MCF 10A (cell line): ENCODE results near the gene LITAF. TPM values are rescaled to one million over a fixed set of nuclear protein-coding genes. Genes with fewer than 3 reads are reported as not detected.
A peak's percentile ranks its signal among the peaks of the same experiment; 100 is the strongest.

Experiments
- BruUV-seq: library from RNA; stranded (reverse); fragments of 400-500 nt; replicated peaks from 2 replicates; lab custom pipeline; 2021; lab: Mats Ljungman, UMichigan
- CTCF ChIA-PET: fragments of 300-600 bp; sonication (Branson Sonifier 250); formaldehyde crosslinking; extraction: SDS; loops from one replicate; lab custom pipeline; 2021; ENCODE audit warnings: antibody characterized with exemption, inconsistent platforms; lab: Yijun Ruan, JAX
- POLR2A ChIA-PET: fragments of 300-600, 350-650 bp; sonication (Branson Sonifier 250); formaldehyde crosslinking; extraction: SDS; loops from one replicate; lab custom pipeline; 2020; ENCODE audit warnings: antibody characterized with exemption, inconsistent platforms; lab: Yijun Ruan, JAX
- DNase-seq: peaks from one replicate; pipeline ENCODE4 v3.0.0-alpha.2; 2018; ENCODE audit not compliant: unreplicated experiment
- H3K27ac Mint-ChIP-seq: one replicate; pipeline ENCODE4 v1.8.0; 2022; ENCODE audit warnings: mild to moderate bottlenecking, low read depth, mixed read lengths; ENCODE audit not compliant: unreplicated experiment
- H3K27me3 Mint-ChIP-seq: one replicate; pipeline ENCODE4 v1.8.0; 2022; ENCODE audit warnings: mixed read lengths; ENCODE audit not compliant: insufficient read depth, unreplicated experiment
- H3K36me3 Mint-ChIP-seq: one replicate; pipeline ENCODE4 v1.8.0; 2022; ENCODE audit warnings: mild to moderate bottlenecking, moderate library complexity, mixed read lengths; ENCODE audit not compliant: insufficient read depth, unreplicated experiment
- H3K4me1 Mint-ChIP-seq: one replicate; pipeline ENCODE4 v1.8.0; 2022; ENCODE audit warnings: mixed read lengths; ENCODE audit not compliant: insufficient read depth, unreplicated experiment
- H3K4me3 Mint-ChIP-seq: one replicate; pipeline ENCODE4 v1.8.0; 2022; ENCODE audit warnings: mild to moderate bottlenecking, moderate library complexity, mixed read lengths; ENCODE audit not compliant: unreplicated experiment
- H3K9me3 Mint-ChIP-seq: one replicate; pipeline ENCODE4 v1.8.0; 2022; ENCODE audit warnings: mixed read lengths; ENCODE audit not compliant: unreplicated experiment
- CTCF ChIP-seq: fragments of 200-600 bp; IDR thresholded peaks from one replicate; pipeline ENCODE4 v1.8.0; 2022; ENCODE audit warnings: antibody characterized with exemption, mild to moderate bottlenecking; ENCODE audit not compliant: unreplicated experiment
- intact Hi-C: fragments of 100-400 bp; cut with micrococcal nuclease; formaldehyde crosslinking; loops from 2 replicates; pipeline ENCODE4 v1.14.1; 2022
- total RNA-seq: library from RNA; stranded (reverse); gene quantifications from 2 replicates; pipeline ENCODE4 v1.2.3, GENCODE V29; 2022

LITAF gene
- total RNA-seq, 1 experiment from 2014 or later, result 120 TPM

- no peaks in the 10 kb centered on the region for H3K27me3 Mint-ChIP-seq
- TF ChIP-seq CTCF, result no peak
- peak; percentile 22 for DNase-seq
- H3K4me3 Mint-ChIP-seq, result no peak overlapping the region
- CTCF ChIA-PET, result no interaction called here
- POLR2A ChIA-PET, result interaction anchor here (0.6 to 2.1 kb wide), 5 partner anchors 9 to 79 kb away, joined by 3 to 8 read pairs (median 4); partner anchors contain the start of gene LITAF
- intact Hi-C loops, result no loop called here
- H3K27ac Mint-ChIP-seq, result peak overlapping the region; percentile 12
- no peaks in the 10 kb centered on the region for H3K9me3 Mint-ChIP-seq
- peaks cover 10% of the 10 kb centered on the region for H3K4me1 Mint-ChIP-seq
- BruUV-seq, result no TSS peak
- H3K36me3 Mint-ChIP-seq, result peaks cover 41% of the 10 kb centered on the region
Measured at GRCh38 chr16:11576427-11577289, 10.1 kb downstream of the LITAF start.

DNA sequence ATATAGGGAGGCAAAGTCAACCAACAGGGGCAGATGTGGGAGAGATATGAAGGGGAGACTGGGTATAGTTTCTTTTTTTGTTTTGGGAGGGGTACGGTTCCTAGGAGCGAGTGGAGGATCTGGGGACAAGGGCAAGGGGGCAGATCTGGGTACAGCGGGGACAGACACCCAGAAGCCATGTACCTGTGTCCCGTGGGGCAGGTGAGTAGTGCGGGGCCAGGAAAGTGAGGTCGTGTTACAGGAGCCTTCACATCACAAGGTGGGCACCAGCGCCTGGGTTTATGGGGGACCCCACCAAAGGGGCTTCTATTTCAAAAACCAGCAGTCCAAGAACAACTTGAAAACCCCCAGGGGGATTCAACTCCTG lies 11.5 kb downstream of the LITAF start:
- no peak overlapping the region for H3K4me3 Mint-ChIP-seq
- peaks cover 10% of the 10 kb centered on the region for H3K4me1 Mint-ChIP-seq
- TF ChIP-seq CTCF, result no peak
- H3K9me3 Mint-ChIP-seq, result no peaks in the 10 kb centered on the region
- no peaks in the 10 kb centered on the region for H3K27me3 Mint-ChIP-seq
- CTCF ChIA-PET, result interaction anchor here (0.6 to 1.2 kb wide), 4 partner anchors 20 to 677 kb away, joined by 3 to 5 read pairs (median 3); no protein-coding TSS in a partner anchor
- BruUV-seq, result no TSS peak
- POLR2A ChIA-PET, result interaction anchor here (1.1 to 2.1 kb wide), 2 partner anchors 11 to 40 kb away, joined by 3 to 8 read pairs; no protein-coding TSS in a partner anchor
- intact Hi-C loops, result no loop called here
- no peak overlapping the region for H3K27ac Mint-ChIP-seq
- no peak for DNase-seq
- peaks cover 43% of the 10 kb centered on the region for H3K36me3 Mint-ChIP-seq

GRCh38 chr16:11572301-11572995 lies 14.3 kb downstream of the LITAF start:
- no peak for TF ChIP-seq CTCF
- intact Hi-C loops, result no loop called here
- CTCF ChIA-PET, result interaction anchor here (0.7 kb wide), 1 partner anchor 221 kb away, joined by 3 read pairs; no protein-coding TSS in a partner anchor
- POLR2A ChIA-PET, result no interaction called here
- no TSS peak for BruUV-seq
- no peak for DNase-seq
- Mint-ChIP-seq H3K9me3 (no peaks in the 10 kb centered on the region), H3K27me3 (no peaks in the 10 kb centered on the region), H3K27ac (peak overlapping the region; percentile 62), H3K36me3 (peaks cover 44% of the 10 kb centered on the region), H3K4me1 (peaks cover 15% of the 10 kb centered on the region), H3K4me3 (no peak overlapping the region)

DNA sequence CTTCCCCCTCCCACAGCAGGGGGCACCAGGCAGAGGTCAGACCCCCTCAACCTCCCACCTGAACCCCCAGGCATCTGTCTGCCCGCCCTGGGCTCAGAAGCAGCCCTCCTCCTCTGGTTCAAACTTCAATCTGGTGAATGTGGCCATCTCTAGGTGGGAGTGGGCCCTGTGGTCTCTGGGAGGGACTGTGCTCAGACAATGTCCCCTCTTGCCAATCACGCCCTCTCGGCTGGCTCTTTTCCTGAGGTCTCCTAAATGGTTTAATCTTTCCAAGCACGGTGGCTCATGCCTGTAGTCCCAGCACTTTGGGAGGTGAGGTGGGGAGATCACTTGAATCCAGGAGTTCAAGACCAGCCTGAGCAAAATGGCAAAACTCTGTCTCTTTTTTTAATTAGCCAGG lies 15.2 kb downstream of the LITAF start:
- H3K4me1 Mint-ChIP-seq, result peaks cover 13% of the 10 kb centered on the region
- no peak for DNase-seq
- POLR2A ChIA-PET, result no interaction called here
- H3K9me3 Mint-ChIP-seq, result no peaks in the 10 kb centered on the region
- no peak for TF ChIP-seq CTCF
- CTCF ChIA-PET, result interaction anchor here (0.7 kb wide), 1 partner anchor 220 kb away, joined by 3 read pairs; no protein-coding TSS in a partner anchor
- intact Hi-C loops, result no loop called here
- H3K27ac Mint-ChIP-seq, result peak overlapping the region; percentile 62
- H3K4me3 Mint-ChIP-seq, result no peak overlapping the region
- no peaks in the 10 kb centered on the region for H3K27me3 Mint-ChIP-seq
- H3K36me3 Mint-ChIP-seq, result peaks cover 41% of the 10 kb centered on the region
- no TSS peak for BruUV-seq
